GM21360 (cell line): Measurements from ENCODE around the gene CDC16.
"Not testable (repeated sequence)": the region's sequence is repeated elsewhere in the genome, so short reads cannot be mapped to it uniquely, and the experiment has no call there.

Experiments used
- ATAC-seq: cut with Tn5 transposase; IDR thresholded peaks from one replicate; pipeline ENCODE4 v1.9.1; 2021; ENCODE audit warnings: mild to moderate bottlenecking, moderate library complexity; ENCODE audit not compliant: unreplicated experiment

Gene CDC16

GRCh38 chr13:114260814-114261213 lies 26.1 kb downstream of the CDC16 start:
- ATAC-seq, result no peak

DNA sequence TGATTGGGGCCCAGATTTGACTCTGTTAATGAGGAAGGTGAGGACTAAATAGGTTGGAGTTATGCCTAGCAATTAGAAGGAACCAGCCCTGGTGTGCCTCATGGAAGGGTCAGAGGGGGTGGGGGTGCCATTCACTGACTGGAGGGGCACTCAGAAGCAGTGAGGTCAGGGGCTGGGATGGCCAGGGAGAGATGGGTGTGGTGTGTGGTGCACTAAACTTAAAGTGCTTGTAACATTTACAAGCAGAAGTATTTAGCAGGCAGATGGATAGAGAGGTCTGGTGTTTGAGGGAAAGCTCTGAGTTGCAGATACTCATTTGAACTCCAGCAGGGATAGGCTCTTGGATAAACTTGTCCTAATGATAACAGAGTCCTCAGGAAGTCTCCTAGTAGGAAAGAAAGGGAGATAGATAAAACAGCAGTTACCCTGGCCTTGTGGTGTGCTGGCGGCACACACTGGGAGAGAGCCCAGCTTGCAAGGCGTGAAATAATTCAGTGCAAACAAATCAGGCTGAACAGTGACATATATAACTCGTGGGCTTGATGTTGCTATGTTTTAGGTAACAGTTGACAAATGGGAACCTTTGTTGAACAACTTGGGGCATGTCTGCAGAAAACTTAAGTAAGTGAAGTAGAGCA lies 26.8 kb downstream of the CDC16 start:
- ATAC-seq, result no peak

DNA sequence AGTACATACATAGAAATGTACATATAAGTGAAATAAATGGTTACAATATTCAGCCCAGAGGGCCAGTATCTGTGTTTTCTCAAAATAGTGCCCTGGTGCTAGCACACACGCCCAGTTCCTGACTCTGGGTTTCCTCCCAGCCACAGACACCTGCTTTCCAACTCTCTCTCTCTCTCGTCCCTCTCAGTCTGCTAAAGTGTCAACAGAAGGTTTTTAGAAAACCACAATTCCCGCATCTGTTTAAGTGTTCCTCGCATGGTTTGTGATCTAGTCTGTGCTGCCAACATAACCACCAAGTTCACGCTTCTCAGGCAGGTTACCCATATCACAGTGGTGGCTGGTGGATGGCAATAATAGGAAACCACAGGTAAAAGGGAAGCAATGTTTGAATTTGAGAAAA lies 28.9 kb downstream of the CDC16 start:
- no peak for ATAC-seq

DNA sequence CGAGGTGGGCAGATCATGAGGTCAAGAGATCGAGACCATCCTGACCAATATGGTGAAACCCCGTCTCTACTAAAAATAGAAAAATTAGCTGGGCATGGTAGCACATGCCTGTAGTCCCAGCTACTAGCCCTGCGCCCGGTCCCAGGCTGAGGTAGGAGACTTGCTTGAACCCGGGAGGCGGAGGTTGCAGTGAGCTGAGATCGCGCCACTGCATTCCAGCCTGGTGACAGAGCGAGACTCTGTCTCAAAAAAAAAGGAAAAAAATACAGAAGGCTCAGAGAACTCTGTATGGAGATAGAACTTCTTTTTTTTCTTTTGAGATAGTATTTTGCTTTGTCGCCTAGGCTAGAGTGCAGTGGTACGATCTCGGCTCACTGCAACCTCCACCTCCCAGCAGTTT lies 29.6 kb downstream of the CDC16 start:
- not testable (repeated sequence) for ATAC-seq

- ATAC-seq, result no peak
These were observed 30.4 kb downstream of the CDC16 start for GRCh38 chr13:114264886-114265611.

- no peak for ATAC-seq
These were observed 31.5 kb downstream of the CDC16 start for GRCh38 chr13:114266241-114266640.

- no peak for ATAC-seq
These were observed 33.9 kb downstream of the CDC16 start for GRCh38 chr13:114268344-114269280.

DNA sequence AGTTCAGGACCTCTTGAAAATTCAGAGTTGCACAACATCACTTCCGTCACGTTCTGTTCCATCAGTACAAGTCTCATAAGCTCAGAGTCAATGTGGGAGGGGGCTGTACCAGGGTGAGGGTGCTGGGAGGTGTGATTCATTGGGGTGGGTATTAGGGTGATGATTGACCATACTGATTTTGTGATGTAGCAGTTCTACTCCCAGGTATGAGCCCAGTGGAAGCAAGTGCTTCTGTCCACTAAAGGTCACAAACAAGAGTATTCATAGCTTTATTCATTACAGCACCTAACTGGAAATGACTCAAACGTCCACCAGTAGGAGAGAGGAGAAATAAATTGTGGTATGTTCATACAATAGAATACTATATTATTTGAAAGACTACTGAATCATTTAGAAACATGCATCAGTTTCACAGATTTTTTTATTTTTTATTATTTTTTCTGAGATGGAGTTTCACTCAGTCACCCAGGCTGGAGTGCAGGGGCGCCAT lies 34.6 kb downstream of the CDC16 start:
- no peak for ATAC-seq

- no peak for ATAC-seq
These were observed 38.3 kb downstream of the CDC16 start for GRCh38 chr13:114272977-114273376.

- no peak for ATAC-seq
These were observed 40.6 kb downstream of the CDC16 start for GRCh38 chr13:114275304-114275703.

DNA sequence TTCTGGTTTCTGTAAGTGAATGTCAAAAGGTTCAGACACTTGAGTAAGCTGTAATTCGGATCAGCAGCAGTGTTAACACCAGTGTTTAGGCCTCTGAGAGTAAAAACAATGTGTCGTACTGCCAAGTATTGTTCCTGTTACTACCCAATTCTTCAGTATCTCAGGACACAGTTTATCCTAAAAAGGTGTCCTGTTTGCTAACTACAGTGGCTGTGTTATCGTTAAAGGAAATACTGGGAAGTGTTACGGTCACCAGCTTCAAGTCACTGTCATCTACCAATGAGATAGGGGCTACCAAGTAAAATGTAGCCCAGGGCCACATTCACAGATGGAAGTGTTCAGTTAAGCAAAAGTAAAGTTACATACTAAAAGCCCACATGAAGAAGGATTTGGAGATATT lies 44.4 kb downstream of the CDC16 start:
- no peak for ATAC-seq

DNA sequence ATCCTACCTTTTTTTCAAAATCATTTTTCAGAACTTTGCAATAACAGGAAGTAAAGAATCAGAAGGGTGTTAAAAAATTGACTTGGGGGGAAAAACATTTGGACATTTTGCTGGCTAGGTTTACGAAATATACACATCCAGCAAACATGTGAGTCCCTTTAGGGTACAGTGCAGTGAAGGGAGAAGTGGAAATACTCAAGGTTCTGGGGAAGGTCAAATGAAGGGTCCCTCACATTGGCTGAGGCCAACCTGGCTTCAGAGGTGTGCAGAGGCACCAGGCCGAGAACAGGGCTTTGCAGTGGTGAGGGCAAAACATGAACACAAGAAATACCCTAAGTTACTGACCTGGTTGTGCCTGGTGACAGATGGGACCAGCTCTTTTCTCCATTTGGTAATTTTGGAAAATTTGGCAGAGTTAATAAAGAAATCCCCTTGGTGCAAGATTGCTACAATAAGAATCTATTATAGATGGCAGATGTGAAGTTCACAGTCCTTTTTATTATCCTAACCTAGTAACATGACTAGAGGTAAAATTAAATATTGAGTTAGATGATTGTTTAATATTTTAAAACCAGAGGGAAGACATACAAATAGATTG lies 45.2 kb downstream of the CDC16 start:
- no peak for ATAC-seq

- ATAC-seq, result peak; percentile 69
These were observed 46.8 kb downstream of the CDC16 start, which contains the start of gene UPF3A for GRCh38 chr13:114281351-114282040. TSS of gene UPF3A (plus strand) at chr13:114281601. CDS start at chr13:114281640, 39 bp downstream.

DNA sequence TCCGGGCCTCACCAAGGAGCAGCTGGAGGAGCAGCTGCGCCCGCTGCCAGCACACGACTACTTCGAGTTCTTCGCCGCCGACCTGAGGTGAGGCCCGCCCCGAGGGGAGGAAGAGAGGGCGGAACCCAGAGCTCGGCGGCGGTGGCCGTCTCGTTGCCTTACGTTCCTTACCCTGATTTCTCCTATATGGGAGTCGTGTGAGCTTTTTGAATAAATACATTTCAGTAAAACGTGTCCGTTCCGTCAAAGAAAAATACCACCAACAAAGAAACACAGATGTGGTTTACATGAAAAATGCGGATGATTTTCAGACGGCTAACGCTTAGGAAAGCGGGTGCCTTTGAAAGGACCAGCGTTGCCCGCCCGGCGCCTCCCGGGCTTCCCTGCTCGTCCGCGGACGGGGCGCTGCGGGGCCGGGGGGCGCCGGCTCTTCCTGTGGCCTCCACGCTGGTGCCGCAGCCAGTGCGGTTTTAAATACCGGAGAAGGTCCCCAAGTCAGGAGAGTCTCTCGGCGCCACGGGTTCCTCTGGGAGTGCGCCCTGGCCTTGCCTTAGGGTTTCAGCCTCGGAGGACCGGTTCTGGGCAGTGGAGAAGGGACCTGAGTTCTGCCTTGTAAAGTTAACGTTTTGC lies 47.5 kb downstream of the CDC16 start:
- peak; percentile 39 for ATAC-seq

GRCh38 chr13:114283576-114283975 lies 48.9 kb downstream of the CDC16 start:
- ATAC-seq, result no peak

GRCh38 chr13:114284680-114285079 lies 50.0 kb downstream of the CDC16 start:
- no peak for ATAC-seq

- no peak for ATAC-seq
These were observed 50.6 kb downstream of the CDC16 start for GRCh38 chr13:114285166-114285808.

DNA sequence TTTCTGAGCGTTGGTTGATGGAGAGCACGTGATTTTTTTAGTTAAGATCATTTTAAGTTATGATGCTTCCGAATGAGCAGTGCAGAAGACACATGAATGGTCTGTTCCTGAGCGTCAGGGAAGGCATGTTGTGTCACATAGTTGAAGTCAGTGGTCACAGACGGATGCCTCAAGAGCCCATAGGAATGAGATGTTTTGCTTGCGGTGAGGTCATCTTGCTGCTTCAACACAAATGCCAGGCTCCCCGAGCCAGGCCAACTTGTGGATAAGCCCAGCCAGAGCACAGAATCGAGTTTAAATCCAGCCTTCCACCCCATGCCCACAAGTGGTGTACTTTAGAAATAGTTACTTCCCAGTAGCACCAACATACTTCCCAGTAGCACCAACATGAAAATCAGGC lies 52.1 kb downstream of the CDC16 start:
- no peak for ATAC-seq

DNA sequence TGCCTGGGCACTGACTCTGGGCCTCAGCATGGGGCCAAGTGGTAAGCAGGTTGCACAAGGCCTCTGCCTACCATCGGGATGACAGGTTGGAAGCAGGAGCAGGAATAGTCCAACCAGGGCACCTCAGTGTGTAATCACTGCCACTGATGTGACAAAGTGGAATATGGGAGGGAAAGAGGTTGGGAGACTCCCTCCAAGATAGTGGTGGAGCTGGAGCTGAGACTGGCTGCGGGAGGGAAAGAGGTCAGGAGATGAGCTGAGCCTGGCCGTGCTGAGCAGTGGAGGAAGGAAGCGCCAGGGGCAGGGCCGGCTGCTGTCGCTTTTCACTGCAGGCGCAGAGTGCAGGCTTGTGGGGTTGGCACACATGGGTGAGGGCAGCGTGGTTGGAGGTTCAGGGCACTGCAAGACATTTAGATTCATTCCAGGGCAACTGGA lies 53.5 kb downstream of the CDC16 start:
- no peak for ATAC-seq
